Measurements from ENCODE around the gene ATXN7L3B. TPM values are rescaled to one million over a fixed set of nuclear protein-coding genes. Genes with fewer than 3 reads are reported as not detected.

The ATXN7L3B gene
- total and polyA plus RNA-seq, 7 donors, result 13.2 to 21.0 (median 16.9) TPM

DNA sequence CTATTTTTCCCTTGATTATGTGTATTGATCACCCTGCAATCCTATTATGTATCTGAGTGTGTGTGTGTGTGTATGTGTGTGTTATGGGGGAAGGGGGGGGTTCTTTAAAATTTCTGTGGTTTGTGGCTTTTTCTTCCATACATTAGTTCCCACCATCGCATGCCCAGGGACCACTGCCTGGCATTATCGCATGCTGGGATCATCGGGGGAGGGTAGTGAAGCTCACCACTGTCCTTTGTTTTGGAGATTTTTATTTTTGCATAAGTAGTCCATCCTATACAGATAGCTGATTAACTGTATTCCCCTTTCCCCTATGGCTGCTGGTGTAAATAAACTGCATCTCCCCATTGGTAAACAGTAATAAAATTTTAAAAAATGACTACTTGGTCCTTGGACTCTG lies 3.4 kb downstream of the ATXN7L3B start:
- Histone ChIP-seq H3K4me3 (peak overlapping the region in 1 of 4 donors; percentile 67), H3K4me1 (peaks cover 0 to 45% (median 37%) of the 10 kb centered on the region in 4 donors), H3K27ac (no peak overlapping the region), H3K36me3 (no peaks in the 10 kb centered on the region), H3K27me3 (no peaks in the 10 kb centered on the region), H3K9me3 (no peaks in the 10 kb centered on the region)
- no peak for DNase-seq
- intact Hi-C loops (cut with DNase I), result no loop called here
- no peak for TF ChIP-seq POLR2A (IDR thresholded peaks at IDR 0.05)
- TF ChIP-seq EP300 (IDR thresholded peaks at IDR 0.05), result no peak
- TF ChIP-seq, protein P1, sequence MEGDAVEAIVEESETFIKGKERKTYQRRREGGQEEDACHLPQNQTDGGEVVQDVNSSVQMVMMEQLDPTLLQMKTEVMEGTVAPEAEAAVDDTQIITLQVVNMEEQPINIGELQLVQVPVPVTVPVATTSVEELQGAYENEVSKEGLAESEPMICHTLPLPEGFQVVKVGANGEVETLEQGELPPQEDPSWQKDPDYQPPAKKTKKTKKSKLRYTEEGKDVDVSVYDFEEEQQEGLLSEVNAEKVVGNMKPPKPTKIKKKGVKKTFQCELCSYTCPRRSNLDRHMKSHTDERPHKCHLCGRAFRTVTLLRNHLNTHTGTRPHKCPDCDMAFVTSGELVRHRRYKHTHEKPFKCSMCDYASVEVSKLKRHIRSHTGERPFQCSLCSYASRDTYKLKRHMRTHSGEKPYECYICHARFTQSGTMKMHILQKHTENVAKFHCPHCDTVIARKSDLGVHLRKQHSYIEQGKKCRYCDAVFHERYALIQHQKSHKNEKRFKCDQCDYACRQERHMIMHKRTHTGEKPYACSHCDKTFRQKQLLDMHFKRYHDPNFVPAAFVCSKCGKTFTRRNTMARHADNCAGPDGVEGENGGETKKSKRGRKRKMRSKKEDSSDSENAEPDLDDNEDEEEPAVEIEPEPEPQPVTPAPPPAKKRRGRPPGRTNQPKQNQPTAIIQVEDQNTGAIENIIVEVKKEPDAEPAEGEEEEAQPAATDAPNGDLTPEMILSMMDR (IDR thresholded peaks at IDR 0.05), result no peak
- no peak for TF ChIP-seq POLR2AphosphoS5 (IDR thresholded peaks at IDR 0.05)
- WGBS, 2 donors, result 69 to 89% methylated on average over 3 of the region's 3 CpGs

DNA sequence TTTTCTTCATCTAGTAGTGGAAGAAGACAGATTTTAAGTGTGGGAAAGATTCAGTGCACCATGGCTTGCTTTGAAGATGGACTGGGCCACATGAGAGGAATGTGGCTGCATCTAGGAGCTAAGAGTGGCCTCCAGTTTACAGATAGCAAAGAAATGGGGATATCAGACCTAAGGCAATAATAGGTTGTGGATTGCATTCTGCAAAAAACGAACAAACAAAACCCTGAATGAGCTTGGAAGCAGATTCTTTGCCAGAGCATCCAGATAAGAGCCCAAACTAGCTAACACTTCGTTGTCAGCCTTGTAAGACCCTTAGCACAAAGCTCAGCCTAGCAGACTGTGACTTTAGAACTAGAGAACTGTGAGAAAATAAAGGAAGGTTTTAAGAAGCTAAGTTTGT lies 9.6 kb downstream of the ATXN7L3B start:
- Histone ChIP-seq H3K27ac (no peak overlapping the region), H3K27me3 (no peaks in the 10 kb centered on the region), H3K4me3 (no peak overlapping the region), H3K9me3 (no peaks in the 10 kb centered on the region), H3K36me3 (no peaks in the 10 kb centered on the region), H3K4me1 (peaks cover 0 to 1% (median under 1%) of the 10 kb centered on the region in 4 donors)
- WGBS, 2 donors, result 73 to 89% methylated on average over 2 of the region's 2 CpGs
- intact Hi-C loops (cut with DNase I), result no loop called here
- no peak for DNase-seq
- TF ChIP-seq POLR2A (IDR thresholded peaks at IDR 0.05) (no peak), POLR2AphosphoS5 (IDR thresholded peaks at IDR 0.05) (no peak), EP300 (IDR thresholded peaks at IDR 0.05) (no peak)
- TF ChIP-seq, protein P1 (IDR thresholded peaks at IDR 0.05), result no peak

GRCh38 chr12:74551291-74551690 lies 13.7 kb downstream of the ATXN7L3B start:
- intact Hi-C loops (cut with DNase I), result no loop called here
- Histone ChIP-seq H3K27ac (no peak overlapping the region), H3K9me3 (no peaks in the 10 kb centered on the region), H3K36me3 (no peaks in the 10 kb centered on the region), H3K4me1 (no peaks in the 10 kb centered on the region), H3K4me3 (no peak overlapping the region), H3K27me3 (no peaks in the 10 kb centered on the region)
- no peak for TF ChIP-seq POLR2A (IDR thresholded peaks at IDR 0.05)
- TF ChIP-seq, protein P1 (IDR thresholded peaks at IDR 0.05), result no peak
- no peak for TF ChIP-seq POLR2AphosphoS5 (IDR thresholded peaks at IDR 0.05)
- TF ChIP-seq EP300 (IDR thresholded peaks at IDR 0.05), result no peak
- no peak for DNase-seq
- 85 to 92% methylated on average over 3 of the region's 3 CpGs for WGBS, 2 donors

DNA sequence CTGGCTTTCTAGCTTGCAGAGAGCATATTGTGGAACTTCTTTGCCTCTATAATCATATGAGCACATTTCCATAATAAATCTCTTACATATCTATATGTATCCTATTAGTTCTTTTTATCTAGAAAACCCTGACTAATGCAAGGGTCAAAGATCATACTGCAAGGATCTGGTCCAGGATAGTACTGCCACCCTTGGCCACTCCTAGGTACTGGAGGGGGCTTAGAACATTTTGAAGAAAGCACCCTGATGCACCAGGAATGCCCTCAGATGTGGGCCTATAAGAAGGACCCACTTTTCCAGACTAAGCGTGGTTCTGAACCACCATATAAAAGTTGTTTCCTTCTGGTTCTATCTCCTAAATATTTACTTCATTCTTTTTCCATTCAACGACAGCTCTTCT lies 14.6 kb downstream of the ATXN7L3B start:
- H3K4me3 ChIP-seq, result no peak overlapping the region

More for the DNA sequence above, 14.6 kb downstream of the ATXN7L3B start:
- H3K27ac ChIP-seq, result no peak overlapping the region
- DNase-seq, result no peak
- no peaks in the 10 kb centered on the region for H3K27me3 ChIP-seq
- intact Hi-C loops (cut with DNase I), result no loop called here
- TF ChIP-seq, protein P1 (IDR thresholded peaks at IDR 0.05), result no peak
- TF ChIP-seq EP300 (IDR thresholded peaks at IDR 0.05) (no peak), POLR2A (IDR thresholded peaks at IDR 0.05) (no peak), POLR2AphosphoS5 (IDR thresholded peaks at IDR 0.05) (no peak)
- no peaks in the 10 kb centered on the region for H3K9me3 ChIP-seq
- no peaks in the 10 kb centered on the region for H3K36me3 ChIP-seq
- 83 to 84% methylated on average over 2 of the region's 2 CpGs for WGBS, 2 donors
- H3K4me1 ChIP-seq, result no peaks in the 10 kb centered on the region
